ENCODE data around the gene AGBL2.
"Not testable (repeated sequence)": the region's sequence is repeated elsewhere in the genome, so short reads cannot be mapped to it uniquely, and the experiment has no call there.

AGBL2 gene

DNA sequence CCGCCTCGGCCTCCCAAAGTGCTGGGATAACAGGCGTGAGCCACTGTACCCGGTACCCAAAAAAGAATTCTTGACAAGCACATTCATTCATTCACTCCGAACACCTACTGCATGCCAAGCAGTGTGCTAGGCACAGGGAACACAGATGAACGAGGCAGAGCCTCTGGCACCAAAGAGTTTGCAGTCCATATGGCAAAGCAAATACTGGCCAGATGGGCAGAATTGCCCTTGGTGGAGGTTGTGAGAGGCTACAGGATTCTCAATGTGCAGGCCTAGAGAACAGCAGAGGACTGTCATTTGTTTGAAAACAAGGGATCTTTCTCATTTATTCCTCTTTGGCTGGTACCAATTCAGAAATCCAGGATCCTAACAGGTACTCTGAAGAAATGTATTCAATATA, 45.3 kb downstream of the AGBL2 start:
- DNase-seq (ENCODE audit: low read depth) = no peak
- TF ChIP-seq, protein P1, sequence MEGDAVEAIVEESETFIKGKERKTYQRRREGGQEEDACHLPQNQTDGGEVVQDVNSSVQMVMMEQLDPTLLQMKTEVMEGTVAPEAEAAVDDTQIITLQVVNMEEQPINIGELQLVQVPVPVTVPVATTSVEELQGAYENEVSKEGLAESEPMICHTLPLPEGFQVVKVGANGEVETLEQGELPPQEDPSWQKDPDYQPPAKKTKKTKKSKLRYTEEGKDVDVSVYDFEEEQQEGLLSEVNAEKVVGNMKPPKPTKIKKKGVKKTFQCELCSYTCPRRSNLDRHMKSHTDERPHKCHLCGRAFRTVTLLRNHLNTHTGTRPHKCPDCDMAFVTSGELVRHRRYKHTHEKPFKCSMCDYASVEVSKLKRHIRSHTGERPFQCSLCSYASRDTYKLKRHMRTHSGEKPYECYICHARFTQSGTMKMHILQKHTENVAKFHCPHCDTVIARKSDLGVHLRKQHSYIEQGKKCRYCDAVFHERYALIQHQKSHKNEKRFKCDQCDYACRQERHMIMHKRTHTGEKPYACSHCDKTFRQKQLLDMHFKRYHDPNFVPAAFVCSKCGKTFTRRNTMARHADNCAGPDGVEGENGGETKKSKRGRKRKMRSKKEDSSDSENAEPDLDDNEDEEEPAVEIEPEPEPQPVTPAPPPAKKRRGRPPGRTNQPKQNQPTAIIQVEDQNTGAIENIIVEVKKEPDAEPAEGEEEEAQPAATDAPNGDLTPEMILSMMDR (IDR thresholded peaks at IDR 0.05; ENCODE audit: insufficient read depth, low read depth, low read length, missing control alignments) = no peak
- H3K4me3 ChIP-seq (ENCODE audit: low read length) = no peak overlapping the region

DNA sequence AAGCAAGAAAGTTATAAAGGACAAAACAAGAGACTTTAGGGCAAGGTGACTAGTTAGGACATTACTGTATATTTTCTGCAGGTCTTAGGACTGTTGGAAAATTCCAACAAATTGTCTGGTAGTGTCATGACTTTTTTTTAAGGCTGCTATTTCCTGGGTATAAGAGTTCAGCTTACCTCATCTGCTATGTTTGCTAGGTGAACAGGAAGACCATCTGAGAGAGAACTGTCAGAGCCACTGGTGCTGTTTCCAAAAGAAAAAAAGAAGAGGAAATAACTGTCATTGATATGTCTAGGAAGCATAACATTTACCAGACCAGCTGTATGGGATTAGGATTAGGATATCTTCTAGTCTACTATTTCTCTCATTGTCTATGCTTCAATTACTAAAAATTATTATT, 46.5 kb downstream of the AGBL2 start:
- no peak overlapping the region for H3K4me3 ChIP-seq (ENCODE audit: low read length)
- no peak for DNase-seq (ENCODE audit: low read depth)
- TF ChIP-seq, protein P1 (IDR thresholded peaks at IDR 0.05; ENCODE audit: insufficient read depth, low read depth, low read length, missing control alignments) = no peak

- H3K4me3 ChIP-seq (ENCODE audit: low read length) = no peak overlapping the region
- TF ChIP-seq, protein P1 (IDR thresholded peaks at IDR 0.05; ENCODE audit: insufficient read depth, low read depth, low read length, missing control alignments) = no peak
- DNase-seq (ENCODE audit: low read depth) = peak; percentile 40
These were observed 47.6 kb downstream of the AGBL2 start for GRCh38 chr11:47667555-47667954.

GRCh38 chr11:47667135-47667534, 48.0 kb downstream of the AGBL2 start:
- TF ChIP-seq, protein P1 (IDR thresholded peaks at IDR 0.05; ENCODE audit: insufficient read depth, low read depth, low read length, missing control alignments) = no peak
- DNase-seq (ENCODE audit: low read depth) = no peak
- H3K4me3 ChIP-seq (ENCODE audit: low read length) = no peak overlapping the region

DNA sequence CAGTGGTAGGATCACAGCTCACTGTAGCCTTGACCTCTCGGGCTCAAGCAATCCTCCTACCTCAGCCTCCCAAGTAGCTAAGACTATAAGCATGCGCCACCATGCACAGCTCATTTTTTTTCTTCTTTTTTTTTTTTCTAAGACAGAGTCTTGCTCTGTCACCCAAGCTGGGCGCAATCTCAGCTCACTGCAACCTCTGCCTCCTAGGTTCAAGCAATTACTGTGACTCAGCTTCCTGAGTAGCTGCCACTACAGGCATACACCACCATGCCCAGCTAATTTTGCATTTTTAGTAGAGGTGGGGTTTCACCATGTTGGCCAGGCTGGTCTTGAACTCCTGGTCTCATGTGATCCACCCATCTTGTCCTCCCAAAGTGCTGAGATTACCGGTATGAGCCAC, 50.2 kb downstream of the AGBL2 start:
- not testable (repeated sequence) for H3K4me3 ChIP-seq (ENCODE audit: low read length)
- peak; percentile 71 for DNase-seq (ENCODE audit: low read depth)

- no peak overlapping the region for H3K4me3 ChIP-seq (ENCODE audit: low read length)
- no peak for DNase-seq (ENCODE audit: low read depth)
- TF ChIP-seq, protein P1 (IDR thresholded peaks at IDR 0.05; ENCODE audit: insufficient read depth, low read depth, low read length, missing control alignments) = no peak
These were observed 53.9 kb downstream of the AGBL2 start for GRCh38 chr11:47661245-47661644.

DNA sequence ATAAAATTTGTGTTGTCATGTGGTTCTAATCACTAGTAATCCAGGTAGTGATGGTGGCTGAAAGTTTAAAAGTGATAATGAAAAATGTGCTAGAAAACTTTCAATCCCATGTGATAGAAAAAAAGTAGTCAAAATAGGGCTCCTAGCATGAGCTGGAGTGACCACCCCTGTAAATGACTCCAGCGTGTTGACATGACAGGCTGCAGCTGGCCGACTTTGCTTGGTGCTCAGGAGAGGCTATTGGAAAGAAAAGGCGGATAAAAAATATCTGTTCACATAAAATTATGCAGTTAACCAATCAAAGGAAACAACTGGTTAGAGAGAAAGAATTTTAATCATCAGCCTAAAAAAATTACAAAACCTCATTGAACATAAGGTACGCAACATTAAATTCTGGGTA, 55.9 kb downstream of the AGBL2 start:
- TF ChIP-seq, protein P1 (IDR thresholded peaks at IDR 0.05; ENCODE audit: insufficient read depth, low read depth, low read length, missing control alignments) = no peak
- DNase-seq (ENCODE audit: low read depth) = no peak
- no peak overlapping the region for H3K4me3 ChIP-seq (ENCODE audit: low read length)
